SK-N-SH treated with all-trans-retinoic acid at 6 μM for 48 hours (cell line): ENCODE results near the gene DCLK2.

Experiments used
- ATAC-seq: fragments of 200-7000 bp; cut with Tn5 transposase; 3 replicates; pipeline ENCODE4 v1.9.1; 2020; ENCODE audit warnings: mild to moderate bottlenecking, moderate library complexity
- ARNTL ChIP-seq: fragments of 450-650 bp; formaldehyde crosslinking; IDR thresholded peaks from 2 replicates; pipeline ENCODE4 v1.5.0; 2020; ENCODE audit warnings: low read depth, mild to moderate bottlenecking, moderate library complexity, borderline replicate concordance
- BACH2 ChIP-seq: fragments of 250-450 bp; sonication (Bioruptor Pico); IDR thresholded peaks from 2 replicates; pipeline ENCODE4 v1.9.0; 2021; ENCODE audit warnings: mild to moderate bottlenecking, borderline replicate concordance
- CSDC2 ChIP-seq: fragments of 250-450 bp; sonication (Bioruptor Pico); IDR thresholded peaks from 2 replicates; pipeline ENCODE4 v1.5.0; 2020; ENCODE audit warnings: mild to moderate bottlenecking, moderate library complexity
- CSRNP3 ChIP-seq: fragments of 250-450 bp; sonication (Bioruptor Pico); IDR thresholded peaks from 2 replicates; pipeline ENCODE4 v1.5.1; 2021; ENCODE audit warnings: mild to moderate bottlenecking, moderate library complexity
- ESRRG ChIP-seq: fragments of 250-450 bp; sonication (Bioruptor Pico); IDR thresholded peaks from 2 replicates; pipeline ENCODE4 v1.6.1; 2021; ENCODE audit warnings: mild to moderate bottlenecking
- GLIS3 ChIP-seq: fragments of 250-450 bp; sonication (Bioruptor Pico); IDR thresholded peaks from 2 replicates; pipeline ENCODE4 v1.5.0; 2020; ENCODE audit warnings: mild to moderate bottlenecking, moderate library complexity
- ISL1 ChIP-seq: fragments of 250-450 bp; sonication (Bioruptor Pico); IDR thresholded peaks from 2 replicates; pipeline ENCODE4 v2.1.2; 2022; ENCODE audit warnings: mild to moderate bottlenecking, moderate library complexity
- OSR1 ChIP-seq: fragments of 250-450 bp; sonication (Bioruptor Pico); IDR thresholded peaks from 2 replicates; pipeline ENCODE4 v1.8.0; 2022; ENCODE audit warnings: moderate library complexity, mild to moderate bottlenecking, inconsistent platforms
- PATZ1 ChIP-seq: fragments of 250-450 bp; sonication (Bioruptor Pico); IDR thresholded peaks from 2 replicates; pipeline ENCODE4 v1.8.0; 2020; ENCODE audit warnings: mild to moderate bottlenecking, moderate library complexity, borderline replicate concordance
- POU6F1 ChIP-seq: fragments of 250-450 bp; sonication (Bioruptor Pico); IDR thresholded peaks from 2 replicates; pipeline ENCODE4 v1.8.0; 2021; ENCODE audit warnings: low read depth, mild to moderate bottlenecking, moderate library complexity, borderline replicate concordance
- PPARA ChIP-seq: fragments of 250-450 bp; sonication (Bioruptor Pico); IDR thresholded peaks from 2 replicates; pipeline ENCODE4 v1.5.0; 2020; ENCODE audit warnings: mild to moderate bottlenecking, borderline replicate concordance
- RARB ChIP-seq: fragments of 250-450 bp; sonication (Bioruptor Pico); IDR thresholded peaks from 2 replicates; pipeline ENCODE4 v1.8.0; 2021; ENCODE audit warnings: mild to moderate bottlenecking, moderate library complexity
- SNAI2 ChIP-seq: fragments of 250-450 bp; sonication (Bioruptor Pico); IDR thresholded peaks from 2 replicates; pipeline ENCODE4 v1.5.0; 2020; ENCODE audit warnings: mild to moderate bottlenecking, moderate library complexity
- TCF4 ChIP-seq: fragments of 250-450 bp; sonication (Bioruptor Pico); IDR thresholded peaks from 2 replicates; pipeline ENCODE4 v1.8.0; 2021; ENCODE audit warnings: mild to moderate bottlenecking, moderate library complexity, borderline replicate concordance
- TOX ChIP-seq: fragments of 250-450 bp; sonication (Bioruptor Pico); IDR thresholded peaks from 2 replicates; pipeline ENCODE4 v1.8.0; 2021; ENCODE audit warnings: mild to moderate bottlenecking, moderate library complexity, borderline replicate concordance
- ZC3H10 ChIP-seq: fragments of 250-450 bp; sonication (Bioruptor Pico); IDR thresholded peaks from 2 replicates; pipeline ENCODE4 v1.5.1; 2021; ENCODE audit warnings: mild to moderate bottlenecking, moderate library complexity
- ZFP3 ChIP-seq: fragments of 250-450 bp; sonication (Bioruptor Pico); IDR thresholded peaks from 2 replicates; pipeline ENCODE4 v1.5.0; 2020; ENCODE audit warnings: mild to moderate bottlenecking, moderate library complexity
- ZFP30 ChIP-seq: fragments of 450-650 bp; formaldehyde crosslinking; IDR thresholded peaks from 2 replicates; pipeline ENCODE4 v1.5.0; 2022; ENCODE audit warnings: mild to moderate bottlenecking, moderate library complexity
- ZNF565 ChIP-seq: fragments of 450-650 bp; formaldehyde crosslinking; conservative IDR thresholded peaks from 2 replicates; pipeline ENCODE4 v1.5.0; 2020; ENCODE audit warnings: low read depth, mild to moderate bottlenecking, moderate library complexity
- ZNF70 ChIP-seq: fragments of 450-650 bp; formaldehyde crosslinking; IDR thresholded peaks from 2 replicates; pipeline ENCODE4 v1.5.0; 2020; ENCODE audit warnings: mild to moderate bottlenecking, moderate library complexity
- ZNF8 ChIP-seq: fragments of 450-650 bp; formaldehyde crosslinking; IDR thresholded peaks from 2 replicates; pipeline ENCODE4 v1.5.0; 2020; ENCODE audit warnings: mild to moderate bottlenecking, moderate library complexity
- TF ChIP-seq, protein P1 (sequence below): fragments of 250-450 bp; sonication (Bioruptor Pico); IDR thresholded peaks from 2 replicates; pipeline ENCODE4 v1.5.0; 2020; ENCODE audit warnings: mild to moderate bottlenecking, moderate library complexity
- TF ChIP-seq, protein P2 (sequence below): fragments of 250-450 bp; sonication (Bioruptor Pico); IDR thresholded peaks from 2 replicates; pipeline ENCODE4 v1.5.1; 2020; ENCODE audit warnings: low read depth, mild to moderate bottlenecking, moderate library complexity

Gene DCLK2

GRCh38 chr4:150140774-150141400 lies 62.6 kb downstream of the DCLK2 start:
- ATAC-seq: peak; percentile 32
- TF ChIP-seq RARB: no peak
- TF ChIP-seq, protein P1, sequence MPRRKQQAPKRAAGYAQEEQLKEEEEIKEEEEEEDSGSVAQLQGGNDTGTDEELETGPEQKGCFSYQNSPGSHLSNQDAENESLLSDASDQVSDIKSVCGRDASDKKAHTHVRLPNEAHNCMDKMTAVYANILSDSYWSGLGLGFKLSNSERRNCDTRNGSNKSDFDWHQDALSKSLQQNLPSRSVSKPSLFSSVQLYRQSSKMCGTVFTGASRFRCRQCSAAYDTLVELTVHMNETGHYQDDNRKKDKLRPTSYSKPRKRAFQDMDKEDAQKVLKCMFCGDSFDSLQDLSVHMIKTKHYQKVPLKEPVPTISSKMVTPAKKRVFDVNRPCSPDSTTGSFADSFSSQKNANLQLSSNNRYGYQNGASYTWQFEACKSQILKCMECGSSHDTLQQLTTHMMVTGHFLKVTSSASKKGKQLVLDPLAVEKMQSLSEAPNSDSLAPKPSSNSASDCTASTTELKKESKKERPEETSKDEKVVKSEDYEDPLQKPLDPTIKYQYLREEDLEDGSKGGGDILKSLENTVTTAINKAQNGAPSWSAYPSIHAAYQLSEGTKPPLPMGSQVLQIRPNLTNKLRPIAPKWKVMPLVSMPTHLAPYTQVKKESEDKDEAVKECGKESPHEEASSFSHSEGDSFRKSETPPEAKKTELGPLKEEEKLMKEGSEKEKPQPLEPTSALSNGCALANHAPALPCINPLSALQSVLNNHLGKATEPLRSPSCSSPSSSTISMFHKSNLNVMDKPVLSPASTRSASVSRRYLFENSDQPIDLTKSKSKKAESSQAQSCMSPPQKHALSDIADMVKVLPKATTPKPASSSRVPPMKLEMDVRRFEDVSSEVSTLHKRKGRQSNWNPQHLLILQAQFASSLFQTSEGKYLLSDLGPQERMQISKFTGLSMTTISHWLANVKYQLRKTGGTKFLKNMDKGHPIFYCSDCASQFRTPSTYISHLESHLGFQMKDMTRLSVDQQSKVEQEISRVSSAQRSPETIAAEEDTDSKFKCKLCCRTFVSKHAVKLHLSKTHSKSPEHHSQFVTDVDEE (CRISPR knock-in tag): no peak
- TF ChIP-seq ZNF8 (CRISPR knock-in tag): no peak
- TF ChIP-seq POU6F1: no peak
- no peak for TF ChIP-seq PPARA (CRISPR knock-in tag)
- no peak for TF ChIP-seq CSRNP3 (CRISPR knock-in tag)
- no peak for TF ChIP-seq ZNF70 (CRISPR knock-in tag)
- no peak for TF ChIP-seq ZFP30 (CRISPR knock-in tag)
- TF ChIP-seq PATZ1 (CRISPR knock-in tag): no peak
- TF ChIP-seq ARNTL: no peak
- TF ChIP-seq, protein P2, sequence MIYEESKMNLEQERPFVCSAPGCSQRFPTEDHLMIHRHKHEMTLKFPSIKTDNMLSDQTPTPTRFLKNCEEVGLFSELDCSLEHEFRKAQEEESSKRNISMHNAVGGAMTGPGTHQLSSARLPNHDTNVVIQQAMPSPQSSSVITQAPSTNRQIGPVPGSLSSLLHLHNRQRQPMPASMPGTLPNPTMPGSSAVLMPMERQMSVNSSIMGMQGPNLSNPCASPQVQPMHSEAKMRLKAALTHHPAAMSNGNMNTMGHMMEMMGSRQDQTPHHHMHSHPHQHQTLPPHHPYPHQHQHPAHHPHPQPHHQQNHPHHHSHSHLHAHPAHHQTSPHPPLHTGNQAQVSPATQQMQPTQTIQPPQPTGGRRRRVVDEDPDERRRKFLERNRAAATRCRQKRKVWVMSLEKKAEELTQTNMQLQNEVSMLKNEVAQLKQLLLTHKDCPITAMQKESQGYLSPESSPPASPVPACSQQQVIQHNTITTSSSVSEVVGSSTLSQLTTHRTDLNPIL (CRISPR knock-in tag): no peak
- no peak for TF ChIP-seq GLIS3
- no peak for TF ChIP-seq CSDC2 (CRISPR knock-in tag)
- no peak for TF ChIP-seq ESRRG (CRISPR knock-in tag)

GRCh38 chr4:150141756-150142155 lies 63.5 kb downstream of the DCLK2 start:
- peak; percentile 41 for TF ChIP-seq ISL1
- no peak for TF ChIP-seq ZNF8 (CRISPR knock-in tag)
- TF ChIP-seq, all 23 proteins: peak for 1
- no peak for ATAC-seq

GRCh38 chr4:150142831-150143230 lies 64.6 kb downstream of the DCLK2 start:
- TF ChIP-seq ISL1: no peak
- TF ChIP-seq TOX: no peak
- TF ChIP-seq ESRRG (CRISPR knock-in tag): no peak
- no peak for TF ChIP-seq TCF4 (CRISPR knock-in tag)
- no peak for ATAC-seq

DNA sequence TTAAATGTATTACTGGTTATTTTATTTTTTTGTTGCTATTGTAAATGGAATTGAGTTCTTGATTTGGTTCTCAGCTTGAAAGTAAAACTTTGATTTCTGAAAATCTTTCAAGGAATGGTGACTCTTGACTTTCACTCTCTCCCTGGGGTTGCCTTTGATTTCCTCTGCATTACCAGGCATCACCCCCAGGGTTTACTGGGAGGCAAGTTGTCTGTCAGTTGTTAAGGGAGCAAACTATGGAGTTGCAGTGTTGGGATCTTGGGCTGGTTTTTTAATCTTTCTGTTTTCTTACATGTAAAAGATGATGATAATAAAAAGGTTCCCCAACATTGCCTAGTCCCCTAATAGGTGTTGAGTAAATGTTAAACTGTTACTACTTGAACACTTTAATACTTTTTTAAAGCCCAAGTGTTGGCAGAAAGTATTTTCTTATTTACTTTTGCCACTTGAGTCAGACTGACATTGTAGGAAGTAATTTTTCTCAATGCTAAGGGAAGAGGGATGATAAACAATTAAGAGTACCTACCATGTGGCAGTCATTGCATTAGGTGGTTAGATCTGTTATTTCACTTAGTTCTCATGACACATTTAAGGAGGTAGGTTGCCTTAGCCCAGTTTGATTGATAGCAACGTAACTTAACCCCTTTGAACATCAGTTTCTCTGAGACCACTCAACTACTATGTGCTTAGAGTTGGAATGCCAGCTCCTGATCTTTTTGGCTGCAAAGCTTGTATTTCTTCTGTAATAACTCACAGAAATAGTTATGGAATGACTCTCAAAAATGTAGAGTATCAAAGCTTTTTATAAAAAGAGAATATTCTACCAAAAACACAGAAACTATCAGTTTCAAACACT lies 67.1 kb downstream of the DCLK2 start:
- peak; percentile 66 for ATAC-seq
- no peak for TF ChIP-seq OSR1
- TF ChIP-seq POU6F1: no peak
- no peak for TF ChIP-seq ZNF565 (CRISPR knock-in tag)
- TF ChIP-seq BACH2 (CRISPR knock-in tag): no peak
- TF ChIP-seq ZC3H10: no peak
- no peak for TF ChIP-seq ZNF8 (CRISPR knock-in tag)
- TF ChIP-seq ARNTL: no peak
- no peak for TF ChIP-seq GLIS3
- no peak for TF ChIP-seq ISL1
- no peak for TF ChIP-seq SNAI2 (CRISPR knock-in tag)
- TF ChIP-seq ZFP3 (CRISPR knock-in tag): no peak
- no peak for TF ChIP-seq PATZ1 (CRISPR knock-in tag)
